ENCODE results near the gene CRYGN.

The CRYGN gene

DNA sequence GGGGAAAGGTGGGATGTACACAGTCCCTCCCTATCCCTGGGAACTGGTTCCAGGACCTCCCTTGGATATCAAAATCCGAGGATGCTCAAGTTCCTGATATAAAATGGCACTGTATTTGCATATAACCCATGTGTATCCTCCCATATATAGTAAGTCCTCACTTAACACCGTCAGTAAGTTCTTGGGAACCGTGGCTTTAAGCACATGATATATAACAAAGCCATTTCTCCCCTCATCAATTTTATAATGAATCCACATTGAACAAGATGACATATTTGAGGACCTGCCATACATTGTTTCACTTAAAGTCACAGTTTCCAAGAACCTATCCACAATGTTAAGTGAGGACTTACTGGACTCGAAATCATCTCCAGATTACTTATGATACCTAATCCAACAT, 5.4 kb downstream of the CRYGN start:
- TF ChIP-seq CTCF (IDR thresholded peaks at IDR 0.05; ENCODE audit: insufficient read depth, missing control alignments), result no peak
- no peak for FAIRE-seq
- no peak for DNase-seq (ENCODE audit: insufficient read length, low spot score)

DNA sequence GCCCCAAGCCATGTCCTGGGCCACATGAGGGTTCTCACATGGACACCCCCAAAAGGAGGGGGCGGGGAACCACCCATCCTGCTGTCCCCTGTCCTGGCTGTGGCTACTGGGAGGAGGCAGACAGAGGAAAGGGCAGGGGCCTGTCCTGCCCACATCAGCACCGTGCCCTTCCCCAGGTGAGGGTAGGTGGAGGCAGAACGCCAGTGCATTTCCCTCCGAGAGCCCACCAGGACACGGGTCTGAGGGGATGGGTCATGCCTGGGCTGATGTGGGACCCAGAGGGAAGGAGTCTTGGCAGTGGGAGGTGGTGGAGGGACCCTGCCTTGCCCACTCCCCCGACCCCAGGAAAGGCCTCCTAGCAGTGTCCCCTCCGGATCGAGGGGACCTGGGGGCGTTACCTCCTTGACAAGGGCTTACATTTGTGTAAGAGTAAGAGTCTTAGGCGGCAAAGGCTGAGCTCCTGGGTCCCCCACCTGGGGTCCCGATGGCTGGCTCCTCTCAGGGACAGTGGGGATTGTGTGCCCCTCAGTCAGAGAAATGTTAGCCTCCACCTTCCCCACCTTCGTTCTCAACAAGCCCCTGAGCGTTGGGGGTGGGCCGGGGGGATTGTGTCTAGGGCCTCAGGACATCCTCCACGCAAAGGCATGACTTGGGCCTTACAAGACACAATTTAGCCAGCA, 6.1 kb downstream of the CRYGN start:
- no peak for DNase-seq (ENCODE audit: insufficient read length, low spot score)
- no peak for FAIRE-seq
- TF ChIP-seq CTCF (IDR thresholded peaks at IDR 0.05; ENCODE audit: insufficient read depth, missing control alignments), result no peak

DNA sequence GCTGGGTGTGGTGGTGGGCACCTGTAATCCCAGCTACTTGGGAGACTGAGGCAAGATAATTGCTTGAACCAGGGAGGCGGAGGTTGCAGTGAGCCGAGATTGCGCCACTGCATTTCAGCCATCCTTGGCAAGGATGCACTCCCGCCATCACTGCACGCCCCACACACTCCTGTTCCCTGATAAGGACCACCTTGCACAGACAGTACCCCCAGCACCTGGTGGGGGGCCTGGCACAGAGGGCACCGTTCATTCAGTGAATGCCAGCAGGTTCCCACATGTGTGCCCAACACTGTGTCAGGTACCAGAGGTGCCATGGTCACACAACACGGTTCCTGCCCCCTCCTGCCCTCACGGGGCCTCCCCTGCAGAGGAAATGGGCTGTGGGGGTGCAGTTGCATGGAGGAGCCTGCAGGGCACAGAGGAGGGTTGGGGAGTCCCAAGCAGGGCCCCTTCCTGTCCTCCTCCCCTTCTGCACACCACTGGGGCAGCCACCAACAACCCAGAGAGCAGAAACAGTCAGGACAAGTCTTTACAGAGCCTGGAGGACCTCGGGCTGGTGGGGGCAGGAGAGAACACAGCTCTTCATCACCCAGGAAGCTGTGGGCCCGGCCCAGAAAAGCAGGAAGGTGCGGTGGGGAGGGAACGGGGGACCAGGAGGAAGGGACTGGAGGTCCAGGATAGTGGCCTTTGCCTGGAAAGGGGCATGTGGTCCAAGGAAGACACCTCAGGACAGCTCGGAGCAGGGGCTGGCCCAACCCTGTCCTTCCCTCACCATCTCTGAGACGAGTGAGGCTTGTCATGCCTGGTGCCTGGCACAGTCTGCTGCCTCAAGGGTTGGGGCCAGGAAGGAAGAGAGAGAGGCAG, 7.1 kb downstream of the CRYGN start:
- DNase-seq (ENCODE audit: insufficient read length, low spot score) (no peak), FAIRE-seq (no peak)
- no peak for TF ChIP-seq CTCF (IDR thresholded peaks at IDR 0.05; ENCODE audit: insufficient read depth, missing control alignments)

- DNase-seq (ENCODE audit: insufficient read length, low spot score), result no peak
- FAIRE-seq, result no peak
- TF ChIP-seq CTCF (IDR thresholded peaks at IDR 0.05; ENCODE audit: insufficient read depth, missing control alignments), result no peak
Observed at GRCh38 chr7:151431768-151432311, 8.1 kb downstream of the CRYGN start.

DNA sequence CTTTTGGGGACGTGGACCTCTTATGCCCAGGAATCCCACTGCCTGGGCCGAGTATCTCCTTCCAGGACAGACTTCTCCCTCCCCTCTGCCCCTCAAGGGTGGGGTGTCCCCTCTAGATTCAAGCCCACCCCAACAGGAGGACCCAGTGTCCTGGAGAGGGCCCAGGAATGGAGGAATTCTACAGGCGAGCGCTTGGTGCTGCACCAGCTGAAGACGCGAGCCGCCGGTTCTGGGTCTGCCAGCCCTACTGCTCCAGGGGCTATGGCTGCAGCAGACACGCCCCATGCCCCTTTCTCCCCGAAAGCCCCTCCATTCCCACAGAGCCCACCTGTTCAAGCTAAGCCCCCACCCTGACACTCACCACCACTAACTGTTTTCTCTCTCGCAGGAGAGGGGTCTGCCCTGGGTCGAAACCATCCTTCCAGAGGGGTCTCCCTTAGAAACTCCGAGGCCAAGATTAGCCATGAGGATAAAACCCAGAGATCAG, 8.6 kb downstream of the CRYGN start:
- FAIRE-seq (no peak), DNase-seq (ENCODE audit: insufficient read length, low spot score) (no peak)
- TF ChIP-seq CTCF (IDR thresholded peaks at IDR 0.05; ENCODE audit: insufficient read depth, missing control alignments), result no peak

GRCh38 chr7:151430391-151431205, 9.3 kb downstream of the CRYGN start:
- DNase-seq (ENCODE audit: insufficient read length, low spot score) (no peak), FAIRE-seq (no peak)
- no peak for TF ChIP-seq CTCF (IDR thresholded peaks at IDR 0.05; ENCODE audit: insufficient read depth, missing control alignments)

Measured in D721Med (cell line).